GM23338 (cell line): Measurements from ENCODE around the gene CLSTN2. TPM values are rescaled to one million over a fixed set of nuclear protein-coding genes. Genes with fewer than 3 reads are reported as not detected.

Experiments
- ATAC-seq: fragments of 200-7000 bp; cut with Tn5 transposase; 3 replicates; pipeline ENCODE4 v1.9.1; 2020
- DNase-seq: peaks from one replicate; pipeline ENCODE4 v3.0.0-alpha.2; 2015; ENCODE audit warnings: low spot score
- H2AFZ ChIP-seq: fragments of 200-600 bp; sonication (generic); 2 replicates; pipeline ENCODE4 v1.8.0; 2016; ENCODE audit warnings: antibody characterized with exemption, mild to moderate bottlenecking, moderate library complexity
- H3F3A ChIP-seq: fragments of 200-600 bp; sonication (generic); replicated peaks from 2 replicates; pipeline ENCODE4 v1.8.0; 2017; ENCODE audit warnings: antibody characterized with exemption, mixed run types, low read depth
- H3K27ac ChIP-seq: fragments of 200-600 bp; sonication (generic); 2 replicates; pipeline ENCODE4 v1.6.1; 2016; ENCODE audit warnings: low read depth
- H3K27me3 ChIP-seq: fragments of 200-600 bp; sonication (generic); 2 replicates; pipeline ENCODE4 v1.8.0; 2016; ENCODE audit warnings: mild to moderate bottlenecking, mixed run types, moderate library complexity; ENCODE audit not compliant: insufficient read depth
- H3K36me3 ChIP-seq: fragments of 200-600 bp; sonication (generic); 2 replicates; pipeline ENCODE4 v1.8.0; 2016; ENCODE audit warnings: mild to moderate bottlenecking; ENCODE audit not compliant: insufficient read depth
- H3K4me1 ChIP-seq: fragments of 200-600 bp; sonication (generic); 2 replicates; pipeline ENCODE4 v1.8.0; 2016; ENCODE audit warnings: mild to moderate bottlenecking, moderate library complexity; ENCODE audit not compliant: insufficient read depth
- H3K4me2 ChIP-seq: fragments of 200-600 bp; sonication (generic); 2 replicates; pipeline ENCODE4 v1.7.1; 2017; ENCODE audit warnings: mixed run types
- H3K4me3 ChIP-seq: fragments of 200-600 bp; sonication (generic); 2 replicates; pipeline ENCODE4 v1.6.1; 2016; ENCODE audit warnings: mixed run types
- H3K79me2 ChIP-seq: fragments of 200-600 bp; sonication (generic); replicated peaks from 2 replicates; pipeline ENCODE4 v1.8.0; 2017; ENCODE audit warnings: mild to moderate bottlenecking; ENCODE audit not compliant: insufficient read depth
- H3K9me2 ChIP-seq: fragments of 200-600 bp; sonication (generic); 2 replicates; pipeline ENCODE4 v1.8.0; 2017; ENCODE audit not compliant: insufficient read depth
- H4K20me1 ChIP-seq: fragments of 200-600 bp; sonication (generic); replicated peaks from 2 replicates; pipeline ENCODE4 v1.8.0; 2017; ENCODE audit warnings: mild to moderate bottlenecking; ENCODE audit not compliant: insufficient read depth
- H3K27ac Mint-ChIP-seq: 2 replicates; pipeline ENCODE4 v1.8.0; 2020; ENCODE audit warnings: inconsistent platforms, mild to moderate bottlenecking, moderate library complexity, mixed read lengths
- H3K27me3 Mint-ChIP-seq: 3 replicates; pipeline ENCODE4 v1.8.0; 2022; ENCODE audit warnings: low read depth, mild to moderate bottlenecking, moderate library complexity, mixed read lengths, inconsistent platforms; ENCODE audit not compliant: insufficient read depth, poor library complexity
- H3K36me3 Mint-ChIP-seq: 3 replicates; pipeline ENCODE4 v1.8.0; 2021; ENCODE audit warnings: low read depth, mild to moderate bottlenecking, inconsistent platforms, moderate library complexity, mixed read lengths
- H3K4me1 Mint-ChIP-seq: 3 replicates; pipeline ENCODE4 v1.8.0; 2020; ENCODE audit warnings: mild to moderate bottlenecking, inconsistent platforms, mixed read lengths
- H3K4me3 Mint-ChIP-seq: 3 replicates; pipeline ENCODE4 v1.8.0; 2021; ENCODE audit warnings: moderate library complexity, mild to moderate bottlenecking, inconsistent platforms, mixed read lengths
- H3K9me3 Mint-ChIP-seq: 3 replicates; pipeline ENCODE4 v1.8.0; 2020; ENCODE audit warnings: moderate library complexity, mild to moderate bottlenecking, inconsistent platforms, mixed read lengths
- CREB1 ChIP-seq: fragments of 250-450 bp; sonication (Bioruptor Pico); IDR thresholded peaks from 2 replicates; pipeline ENCODE4 v1.5.0; 2020; ENCODE audit warnings: low read depth, mild to moderate bottlenecking, moderate library complexity
- STAT1 ChIP-seq: IDR thresholded peaks from one replicate; pipeline ENCODE4 v1.6.1; 2016; ENCODE audit warnings: antibody characterized with exemption; ENCODE audit not compliant: unreplicated experiment
- polyA plus RNA-seq: library from polyadenylated mRNA; unstranded; fragments of >200 nt; fragmentation: Nextera tagmentation; extraction: Ambion mirVana; gene quantifications from 2 replicates; pipeline ENCODE4 v1.2.1, GENCODE V29; 2016
- total RNA-seq: library from RNA; depleted of rRNA; stranded (reverse); fragments of >200 nt; shearing (Covaris generic); gene quantifications from 2 replicates; pipeline ENCODE4 v1.2.3, GENCODE V29; 2014
- TF ChIP-seq, protein P1 (sequence below): fragments of 250-450 bp; sonication (Bioruptor Pico); IDR thresholded peaks from 2 replicates; pipeline ENCODE4 v1.5.0; 2020; ENCODE audit warnings: mild to moderate bottlenecking, moderate library complexity
- TF ChIP-seq, protein P2 (sequence below), 2 experiments: fragments of 200-600 bp in 1 of 2; sonication (generic) in 1 of 2; conservative IDR thresholded peaks; 2 replicates each; pipeline versions ENCODE4 v1.5.1 to v1.6.1; 2016 to 2017; ENCODE audit warnings: antibody characterized with exemption in 2 of 2, low read depth in 2 of 2, mild to moderate bottlenecking in 2 of 2, moderate library complexity in 1 of 2

The CLSTN2 gene
- total and polyA plus RNA-seq, 2 experiments from 2014 or later = 0.11 to 0.83 TPM

DNA sequence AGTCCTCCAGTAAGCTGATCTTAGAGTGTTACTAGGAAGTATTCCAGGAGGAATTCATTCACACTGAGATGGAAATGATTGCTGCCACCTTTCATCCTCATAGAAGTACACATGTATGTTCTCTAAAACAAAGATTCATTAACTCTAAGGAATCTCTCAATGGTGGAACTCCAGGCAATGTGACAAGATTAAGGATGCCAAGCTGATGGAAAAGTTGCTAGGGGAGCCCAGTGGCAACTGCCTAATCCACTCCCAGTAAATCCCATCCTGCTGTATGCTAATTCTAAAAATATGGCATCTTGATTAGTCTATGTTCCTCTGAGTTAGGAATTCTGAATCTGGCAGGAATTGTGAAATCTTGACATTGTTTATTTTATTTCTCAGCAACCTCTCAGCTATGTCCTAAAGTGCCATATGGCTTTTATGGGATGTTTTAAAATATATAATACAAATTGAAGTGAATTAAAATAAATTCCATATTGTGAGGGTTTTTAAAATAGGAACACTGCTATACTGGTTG lies 532.9 kb downstream of the CLSTN2 start (continued):
- TF ChIP-seq, protein P1, sequence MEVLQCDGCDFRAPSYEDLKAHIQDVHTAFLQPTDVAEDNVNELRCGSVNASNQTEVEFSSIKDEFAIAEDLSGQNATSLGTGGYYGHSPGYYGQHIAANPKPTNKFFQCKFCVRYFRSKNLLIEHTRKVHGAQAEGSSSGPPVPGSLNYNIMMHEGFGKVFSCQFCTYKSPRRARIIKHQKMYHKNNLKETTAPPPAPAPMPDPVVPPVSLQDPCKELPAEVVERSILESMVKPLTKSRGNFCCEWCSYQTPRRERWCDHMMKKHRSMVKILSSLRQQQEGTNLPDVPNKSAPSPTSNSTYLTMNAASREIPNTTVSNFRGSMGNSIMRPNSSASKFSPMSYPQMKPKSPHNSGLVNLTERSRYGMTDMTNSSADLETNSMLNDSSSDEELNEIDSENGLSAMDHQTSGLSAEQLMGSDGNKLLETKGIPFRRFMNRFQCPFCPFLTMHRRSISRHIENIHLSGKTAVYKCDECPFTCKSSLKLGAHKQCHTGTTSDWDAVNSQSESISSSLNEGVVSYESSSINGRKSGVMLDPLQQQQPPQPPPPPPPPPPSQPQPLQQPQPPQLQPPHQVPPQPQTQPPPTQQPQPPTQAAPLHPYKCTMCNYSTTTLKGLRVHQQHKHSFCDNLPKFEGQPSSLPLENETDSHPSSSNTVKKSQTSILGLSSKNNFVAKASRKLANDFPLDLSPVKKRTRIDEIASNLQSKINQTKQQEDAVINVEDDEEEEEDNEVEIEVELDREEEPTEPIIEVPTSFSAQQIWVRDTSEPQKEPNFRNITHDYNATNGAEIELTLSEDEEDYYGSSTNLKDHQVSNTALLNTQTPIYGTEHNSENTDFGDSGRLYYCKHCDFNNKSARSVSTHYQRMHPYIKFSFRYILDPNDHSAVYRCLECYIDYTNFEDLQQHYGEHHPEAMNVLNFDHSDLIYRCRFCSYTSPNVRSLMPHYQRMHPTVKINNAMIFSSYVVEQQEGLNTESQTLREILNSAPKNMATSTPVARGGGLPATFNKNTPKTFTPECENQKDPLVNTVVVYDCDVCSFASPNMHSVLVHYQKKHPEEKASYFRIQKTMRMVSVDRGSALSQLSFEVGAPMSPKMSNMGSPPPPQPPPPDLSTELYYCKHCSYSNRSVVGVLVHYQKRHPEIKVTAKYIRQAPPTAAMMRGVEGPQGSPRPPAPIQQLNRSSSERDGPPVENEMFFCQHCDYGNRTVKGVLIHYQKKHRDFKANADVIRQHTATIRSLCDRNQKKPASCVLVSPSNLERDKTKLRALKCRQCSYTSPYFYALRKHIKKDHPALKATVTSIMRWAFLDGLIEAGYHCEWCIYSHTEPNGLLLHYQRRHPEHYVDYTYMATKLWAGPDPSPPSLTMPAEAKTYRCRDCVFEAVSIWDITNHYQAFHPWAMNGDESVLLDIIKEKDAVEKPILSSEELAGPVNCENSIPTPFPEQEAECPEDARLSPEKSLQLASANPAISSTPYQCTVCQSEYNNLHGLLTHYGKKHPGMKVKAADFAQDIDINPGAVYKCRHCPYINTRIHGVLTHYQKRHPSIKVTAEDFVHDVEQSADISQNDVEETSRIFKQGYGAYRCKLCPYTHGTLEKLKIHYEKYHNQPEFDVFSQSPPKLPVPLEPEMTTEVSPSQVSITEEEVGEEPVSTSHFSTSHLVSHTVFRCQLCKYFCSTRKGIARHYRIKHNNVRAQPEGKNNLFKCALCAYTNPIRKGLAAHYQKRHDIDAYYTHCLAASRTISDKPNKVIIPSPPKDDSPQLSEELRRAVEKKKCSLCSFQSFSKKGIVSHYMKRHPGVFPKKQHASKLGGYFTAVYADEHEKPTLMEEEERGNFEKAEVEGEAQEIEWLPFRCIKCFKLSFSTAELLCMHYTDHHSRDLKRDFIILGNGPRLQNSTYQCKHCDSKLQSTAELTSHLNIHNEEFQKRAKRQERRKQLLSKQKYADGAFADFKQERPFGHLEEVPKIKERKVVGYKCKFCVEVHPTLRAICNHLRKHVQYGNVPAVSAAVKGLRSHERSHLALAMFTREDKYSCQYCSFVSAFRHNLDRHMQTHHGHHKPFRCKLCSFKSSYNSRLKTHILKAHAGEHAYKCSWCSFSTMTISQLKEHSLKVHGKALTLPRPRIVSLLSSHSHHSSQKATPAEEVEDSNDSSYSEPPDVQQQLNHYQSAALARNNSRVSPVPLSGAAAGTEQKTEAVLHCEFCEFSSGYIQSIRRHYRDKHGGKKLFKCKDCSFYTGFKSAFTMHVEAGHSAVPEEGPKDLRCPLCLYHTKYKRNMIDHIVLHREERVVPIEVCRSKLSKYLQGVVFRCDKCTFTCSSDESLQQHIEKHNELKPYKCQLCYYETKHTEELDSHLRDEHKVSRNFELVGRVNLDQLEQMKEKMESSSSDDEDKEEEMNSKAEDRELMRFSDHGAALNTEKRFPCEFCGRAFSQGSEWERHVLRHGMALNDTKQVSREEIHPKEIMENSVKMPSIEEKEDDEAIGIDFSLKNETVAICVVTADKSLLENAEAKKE (CRISPR knock-in tag) = no peak
- TF ChIP-seq, protein P2, sequence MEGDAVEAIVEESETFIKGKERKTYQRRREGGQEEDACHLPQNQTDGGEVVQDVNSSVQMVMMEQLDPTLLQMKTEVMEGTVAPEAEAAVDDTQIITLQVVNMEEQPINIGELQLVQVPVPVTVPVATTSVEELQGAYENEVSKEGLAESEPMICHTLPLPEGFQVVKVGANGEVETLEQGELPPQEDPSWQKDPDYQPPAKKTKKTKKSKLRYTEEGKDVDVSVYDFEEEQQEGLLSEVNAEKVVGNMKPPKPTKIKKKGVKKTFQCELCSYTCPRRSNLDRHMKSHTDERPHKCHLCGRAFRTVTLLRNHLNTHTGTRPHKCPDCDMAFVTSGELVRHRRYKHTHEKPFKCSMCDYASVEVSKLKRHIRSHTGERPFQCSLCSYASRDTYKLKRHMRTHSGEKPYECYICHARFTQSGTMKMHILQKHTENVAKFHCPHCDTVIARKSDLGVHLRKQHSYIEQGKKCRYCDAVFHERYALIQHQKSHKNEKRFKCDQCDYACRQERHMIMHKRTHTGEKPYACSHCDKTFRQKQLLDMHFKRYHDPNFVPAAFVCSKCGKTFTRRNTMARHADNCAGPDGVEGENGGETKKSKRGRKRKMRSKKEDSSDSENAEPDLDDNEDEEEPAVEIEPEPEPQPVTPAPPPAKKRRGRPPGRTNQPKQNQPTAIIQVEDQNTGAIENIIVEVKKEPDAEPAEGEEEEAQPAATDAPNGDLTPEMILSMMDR (conservative IDR thresholded peaks at IDR 0.05; ENCODE audit: low read depth in 2 of 2) = no peak

DNA sequence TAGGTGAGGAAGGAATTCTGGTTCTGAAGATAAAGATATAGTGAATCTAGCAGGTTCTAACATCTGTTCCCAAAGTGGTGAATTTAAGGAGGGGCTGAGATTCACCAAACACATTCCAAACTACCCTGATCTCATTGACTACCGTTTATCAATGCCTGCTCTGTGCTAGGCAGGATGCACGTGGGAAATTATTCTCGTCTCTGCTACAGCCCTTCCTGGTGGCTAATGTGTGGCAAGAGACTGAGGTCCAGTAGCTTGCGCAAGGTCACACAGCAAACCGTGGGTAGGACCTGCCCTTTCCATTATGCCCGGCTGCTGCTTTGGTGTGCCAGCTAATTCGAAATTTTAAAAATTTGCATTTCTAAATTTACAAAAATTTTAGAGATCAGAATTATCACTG lies 533.4 kb downstream of the CLSTN2 start:
- TF ChIP-seq, protein P1 (CRISPR knock-in tag) = no peak
- no peak for TF ChIP-seq CREB1
- TF ChIP-seq STAT1 = no peak
- Histone ChIP-seq H3F3A (no peaks in the 10 kb centered on the region), H3K4me1 (peaks cover 8% of the 10 kb centered on the region; the same call in 1 of the 2 replicates), H3K4me2 (no peak overlapping the region), H3K4me3 (no peak overlapping the region), H3K27ac (no peak overlapping the region), H4K20me1 (no peaks in the 10 kb centered on the region), H3K9me2 (no peaks in the 10 kb centered on the region; the same call in none of the 2 replicates), H3K36me3 (no peaks in the 10 kb centered on the region), H2AFZ (no peak overlapping the region), H3K27me3 (no peaks in the 10 kb centered on the region), H3K79me2 (no peaks in the 10 kb centered on the region)
- Mint-ChIP-seq H3K27ac (no peak overlapping the region), H3K4me3 (no peak overlapping the region), H3K4me1 (peaks cover 28% of the 10 kb centered on the region), H3K9me3 (no peaks in the 10 kb centered on the region; the same call in 2 of the 3 replicates), H3K27me3 (peaks cover 10% of the 10 kb centered on the region), H3K36me3 (no peaks in the 10 kb centered on the region)
- DNase-seq (no peak), ATAC-seq (no peak)
